AG08395 (cell line): ENCODE measurements around the gene DNAJC8.

ENCODE experiments used
- DNase-seq: peaks from one replicate; pipeline ENCODE4 v3.0.0; 2012; ENCODE audit warnings: mixed read lengths, low spot score

The DNAJC8 gene

DNA sequence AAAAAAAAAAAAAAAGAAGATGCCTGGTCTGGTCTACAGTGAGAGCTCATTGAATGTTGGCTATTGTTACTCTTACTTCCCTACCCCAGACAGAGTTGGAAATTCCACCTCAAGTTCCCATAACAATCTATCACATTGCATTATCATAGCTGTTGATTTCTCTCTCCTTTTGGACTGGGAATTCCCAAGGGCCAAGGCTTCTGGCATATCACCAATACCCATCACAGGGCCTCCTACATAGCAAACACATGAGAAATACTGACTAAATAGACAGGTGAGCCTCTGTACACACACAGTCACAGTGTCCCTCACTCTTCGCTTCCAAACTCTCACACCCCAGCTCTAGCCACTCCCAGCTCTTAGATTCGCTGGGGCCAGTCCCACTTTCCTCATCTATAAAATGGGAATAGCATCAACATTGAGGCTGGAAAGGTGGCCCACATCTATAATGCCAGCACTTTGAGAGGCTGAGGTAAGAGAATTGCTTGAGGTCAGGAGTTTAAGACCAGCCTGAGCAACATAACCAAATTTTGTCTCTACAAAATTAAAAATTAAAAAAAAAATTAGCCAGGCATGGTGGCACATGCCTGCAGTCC, 62.7 kb downstream of the DNAJC8 start:
- DNase-seq, result no peak

DNA sequence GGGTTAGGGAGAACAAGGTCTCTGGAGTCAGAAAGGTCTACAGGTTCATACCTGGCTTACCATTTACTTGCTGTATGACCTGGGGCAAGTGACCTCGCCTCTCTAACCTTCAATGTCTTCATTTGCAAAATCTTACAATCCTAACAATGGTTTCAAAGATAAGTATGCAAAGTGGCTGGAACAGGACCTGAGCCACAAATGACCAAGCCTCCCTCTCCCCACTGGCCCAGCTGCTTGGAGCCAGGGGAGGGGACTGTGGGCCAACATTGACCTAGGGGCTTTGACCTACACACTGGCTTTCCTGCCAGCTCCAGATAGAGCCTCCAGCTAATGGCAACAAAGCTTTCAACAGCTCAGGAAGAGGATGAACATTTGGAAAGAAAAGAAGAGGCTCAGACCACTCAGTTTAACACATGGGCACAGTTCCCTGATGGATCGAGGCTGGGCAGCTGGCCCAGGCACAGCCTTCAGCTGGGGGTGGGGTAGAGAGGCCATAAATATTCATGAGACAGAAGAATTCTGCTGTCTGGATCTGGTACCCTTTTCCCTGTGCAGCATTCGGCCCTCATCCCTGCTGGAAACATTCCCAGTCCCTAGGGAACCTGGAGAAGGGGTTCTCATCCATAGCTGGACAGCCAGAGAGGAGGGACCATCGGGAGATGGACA, 69.2 kb downstream of the DNAJC8 start:
- no peak for DNase-seq

DNA sequence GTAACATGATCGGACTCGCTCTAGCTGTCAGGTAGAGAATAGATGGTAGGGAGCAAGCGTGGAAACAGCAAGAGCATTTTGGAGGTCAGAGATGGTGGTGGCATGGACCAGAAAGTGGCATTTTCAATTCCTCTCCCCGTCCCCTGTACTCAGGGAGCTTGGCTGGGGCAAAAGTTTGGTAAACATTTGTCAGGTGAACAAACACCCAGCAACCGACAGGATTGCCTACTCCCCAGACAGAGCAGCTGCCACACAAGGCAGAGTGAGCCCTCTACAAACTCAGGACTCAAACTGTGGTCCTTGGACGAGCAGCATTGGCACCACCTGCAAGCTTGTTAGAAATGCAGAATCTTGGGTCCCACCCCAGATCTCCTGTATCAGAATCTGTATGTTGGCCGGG, 70.7 kb downstream of the DNAJC8 start:
- no peak for DNase-seq

DNA sequence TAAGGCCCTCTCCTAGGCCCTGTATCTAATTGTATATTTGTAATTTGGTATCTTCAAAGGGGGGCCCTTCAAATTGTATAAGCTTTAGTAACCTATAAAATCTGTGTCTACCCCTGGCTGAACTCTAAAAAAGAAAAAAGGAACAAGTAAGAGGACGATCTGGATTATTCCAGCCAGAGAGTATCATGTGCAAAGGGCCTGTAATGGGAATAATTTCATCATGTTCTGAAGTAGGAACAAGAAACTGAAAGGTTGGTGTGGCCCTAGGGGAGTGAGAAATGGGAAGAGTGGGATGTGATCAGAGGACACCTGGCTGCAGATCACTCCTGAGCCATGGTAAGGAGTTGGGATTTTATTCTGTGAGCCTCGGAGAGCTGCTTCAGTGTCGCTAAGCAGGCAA, 71.1 kb downstream of the DNAJC8 start:
- no peak for DNase-seq

DNA sequence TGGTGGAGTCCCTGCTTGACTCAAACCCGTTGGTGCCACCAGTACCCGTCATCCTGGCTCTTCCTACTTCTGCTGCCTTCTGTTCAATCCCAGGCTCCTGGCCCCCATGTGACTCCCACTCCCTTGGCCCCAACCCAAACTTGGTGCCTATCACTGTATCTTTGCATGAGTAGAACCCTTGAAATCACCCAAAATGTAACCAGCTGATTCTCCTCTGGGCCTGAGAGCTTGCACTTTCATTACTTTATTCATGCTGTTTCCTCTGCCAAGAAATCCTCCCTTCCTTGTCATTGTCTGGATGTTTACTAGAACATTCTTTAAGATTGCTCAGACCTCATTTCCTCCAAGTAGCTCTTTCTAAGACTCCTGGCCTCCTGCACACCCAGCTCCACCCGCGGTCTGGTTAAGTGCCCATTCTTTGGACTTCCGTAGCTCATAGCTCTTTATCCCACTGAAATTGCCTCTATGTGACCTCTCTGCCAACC, 72.0 kb downstream of the DNAJC8 start:
- DNase-seq, result peak; percentile 78

DNA sequence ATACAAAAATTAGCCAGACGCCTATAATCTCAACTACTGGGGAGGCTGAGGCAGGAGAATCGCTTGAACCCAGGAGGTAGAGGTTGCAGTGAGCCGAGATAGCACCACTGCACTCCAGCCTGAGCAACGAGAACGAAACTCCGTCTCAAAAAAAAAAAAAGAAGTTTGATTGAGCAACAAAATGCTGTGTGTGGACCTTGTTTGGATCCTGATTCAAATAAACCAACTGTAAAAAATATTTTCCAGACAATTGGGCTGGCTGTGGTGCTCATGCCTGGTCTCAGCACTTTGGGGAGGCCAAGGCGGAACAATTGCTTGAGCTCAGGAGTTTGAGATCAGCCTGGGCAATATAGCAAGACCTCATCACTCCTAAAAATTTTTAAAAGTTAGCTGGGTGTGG, 73.1 kb downstream of the DNAJC8 start:
- no peak for DNase-seq

DNA sequence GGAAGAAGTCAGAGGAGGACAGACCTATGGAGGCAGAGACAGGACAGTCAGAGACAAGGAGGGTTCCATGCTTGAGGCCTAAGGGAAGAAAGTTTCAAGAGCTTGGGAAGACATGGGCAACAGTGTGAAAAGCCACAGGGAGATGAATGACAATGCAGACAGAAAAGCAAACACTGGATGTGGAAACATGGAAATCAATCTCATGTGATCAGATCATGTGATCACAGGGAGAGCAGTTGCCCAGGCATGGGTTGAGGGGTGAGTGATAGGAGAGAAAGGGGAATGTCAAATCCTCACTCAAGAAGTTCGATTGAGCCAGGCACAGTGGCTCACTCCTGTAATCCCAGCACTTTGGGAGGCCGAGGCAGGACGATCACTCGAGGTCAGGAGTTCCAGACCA, 73.6 kb downstream of the DNAJC8 start:
- no peak for DNase-seq

DNA sequence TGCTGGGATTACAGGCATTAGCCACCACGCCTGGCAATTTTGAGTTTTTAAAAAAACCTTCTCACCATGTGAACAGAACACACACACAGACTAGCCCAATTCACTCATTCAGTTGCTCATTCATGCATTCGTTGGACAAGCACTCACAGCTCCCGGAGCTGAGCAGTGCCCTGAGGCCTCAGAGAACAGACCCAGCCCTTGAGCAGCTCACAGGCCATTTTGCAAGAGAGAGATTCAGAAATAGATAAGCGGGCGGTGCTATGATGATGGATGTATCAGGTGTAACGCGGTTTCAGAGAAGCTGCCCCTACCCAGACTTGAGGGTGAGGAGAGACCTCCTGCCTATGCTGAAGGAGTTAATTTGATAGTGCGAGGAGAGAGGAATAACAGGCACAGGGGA, 74.9 kb downstream of the DNAJC8 start:
- DNase-seq, result no peak

DNA sequence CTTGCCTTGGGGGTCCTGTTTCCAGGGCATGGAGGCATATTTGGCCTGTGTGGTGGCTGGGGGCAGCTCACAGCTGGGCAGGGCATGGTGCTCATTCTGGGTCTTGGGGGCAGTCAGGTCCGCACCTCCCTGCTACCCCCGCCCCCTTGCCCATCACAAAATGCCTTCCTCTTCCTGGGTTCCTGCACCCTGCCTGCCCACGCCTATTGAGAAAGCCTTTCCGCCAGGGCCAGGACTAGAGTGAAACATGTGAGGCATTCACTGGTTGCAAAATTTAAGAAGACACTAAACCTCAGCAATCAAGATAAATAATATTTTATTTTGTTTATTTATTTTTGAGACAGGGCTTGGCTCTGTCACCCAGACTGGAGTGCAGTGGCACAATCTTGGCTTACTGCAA, 76.0 kb downstream of the DNAJC8 start:
- DNase-seq, result no peak

DNA sequence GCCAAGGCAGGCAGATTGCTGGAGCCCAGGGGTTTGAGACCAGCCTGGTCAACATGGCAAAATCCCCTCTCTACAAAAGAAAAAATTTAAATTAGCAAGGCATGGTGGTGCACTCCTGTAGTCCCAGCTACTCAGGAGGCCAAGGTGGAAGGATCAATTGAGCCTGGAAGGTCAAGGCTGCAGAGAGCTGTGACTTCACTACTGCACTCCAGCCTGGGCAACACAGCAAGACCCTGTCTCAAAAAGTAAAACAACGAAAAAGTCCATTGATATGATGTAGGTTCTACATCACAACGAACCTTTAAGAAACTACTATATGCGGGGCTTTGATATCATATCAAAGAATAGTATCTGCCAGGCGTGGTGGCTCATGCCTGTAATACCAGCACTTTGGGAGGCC, 77.2 kb downstream of the DNAJC8 start:
- DNase-seq, result no peak

DNA sequence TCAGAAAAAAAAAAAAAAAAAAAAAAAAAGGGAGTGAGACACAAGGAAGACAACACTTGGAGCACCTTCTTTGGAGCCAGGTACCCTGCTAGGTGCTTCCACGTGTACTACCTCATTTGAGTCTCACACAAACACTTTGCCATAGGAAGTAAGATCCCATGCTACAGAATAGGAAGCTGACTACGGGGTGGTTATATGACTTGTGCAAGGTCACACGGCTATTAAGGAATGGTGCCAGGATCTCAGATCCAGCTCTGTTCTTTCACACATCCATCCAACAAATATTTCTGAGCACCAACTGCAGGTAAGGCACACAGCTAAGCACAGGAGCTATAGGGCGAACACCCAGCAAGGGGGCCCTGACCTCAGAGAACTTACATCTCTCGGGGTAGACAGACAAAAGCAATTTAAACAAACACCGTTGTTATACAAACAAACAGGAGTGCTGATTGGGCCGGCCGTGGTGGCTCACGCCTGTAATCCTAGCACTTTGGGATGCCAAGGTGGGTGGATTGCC, 78.7 kb downstream of the DNAJC8 start:
- DNase-seq, result no peak
